SK-N-SH (cell line): ENCODE measurements around the gene HDAC2. TPM values are rescaled to one million over a fixed set of nuclear protein-coding genes. Genes with fewer than 3 reads are reported as not detected.

Experiments
- CTCF ChIA-PET: fragments of 300-600, 350-600 bp; formaldehyde crosslinking; extraction: SDS; loops from one replicate; lab custom pipeline; 2021; lab: Yijun Ruan, JAX
- POLR2A ChIA-PET: fragments of 350-600 bp; sonication (Branson Sonifier 250); formaldehyde crosslinking; extraction: SDS; loops from one replicate; lab custom pipeline; 2020; ENCODE audit warnings: antibody characterized with exemption, inconsistent platforms; lab: Yijun Ruan, JAX
- DNase-seq: peaks from one replicate; pipeline ENCODE4 v3.0.0; 2012
- H2AFZ ChIP-seq: fragments of 200-600 bp; sonication (generic); 2 replicates; pipeline ENCODE4 v1.8.1; 2016; ENCODE audit warnings: antibody characterized with exemption, mild to moderate bottlenecking, low read depth
- H3F3A ChIP-seq: fragments of 200-600 bp; sonication (generic); replicated peaks from 2 replicates; pipeline ENCODE3; 2016; ENCODE audit warnings: antibody characterized with exemption, mild to moderate bottlenecking; ENCODE audit not compliant: insufficient read depth
- H3K27ac ChIP-seq, 2 experiments: fragments of 200-500 bp in 1 of 2; fragments of 200-600 bp in 1 of 2; sonication (Bioruptor generic) in 1 of 2; sonication (generic), shearing (Covaris generic) in 1 of 2; 2 replicates each; pipeline versions ENCODE4 v1.5.1 to v1.6.1; 2014 to 2016; ENCODE audit warnings: low read depth in 2 of 2, inconsistent platforms in 1 of 2, low read length in 1 of 2, mild to moderate bottlenecking in 1 of 2, mixed read lengths in 1 of 2
- H3K27me3 ChIP-seq: fragments of 200-600 bp; sonication (generic), shearing (Covaris generic); 2 replicates; pipeline ENCODE4 v1.6.1; 2016; ENCODE audit warnings: mixed run types; ENCODE audit not compliant: insufficient read depth
- H3K36me3 ChIP-seq, 2 experiments: fragments of 200-500 bp in 1 of 2; fragments of 200-600 bp in 1 of 2; sonication (Bioruptor generic) in 1 of 2; sonication (generic) in 1 of 2; replicated peaks in 1 of 2; 2 replicates each; pipeline versions ENCODE3 to v1.5.1; 2014 to 2016; ENCODE audit warnings: low read length in 1 of 2, mild to moderate bottlenecking in 1 of 2; ENCODE audit not compliant: insufficient read depth in 2 of 2, control insufficient read depth in 1 of 2
- H3K4me1 ChIP-seq, 2 experiments: fragments of 200-500 bp in 1 of 2; fragments of 200-600 bp in 1 of 2; sonication (Bioruptor generic) in 1 of 2; sonication (generic), shearing (Covaris generic) in 1 of 2; 2 replicates each; pipeline versions ENCODE4 v1.5.1 to v1.6.1; 2014 to 2016; ENCODE audit warnings: low read depth in 1 of 2, low read length in 1 of 2, mixed run types in 1 of 2; ENCODE audit not compliant: insufficient read depth in 2 of 2, control insufficient read depth in 1 of 2
- H3K4me2 ChIP-seq: fragments of 200-600 bp; sonication (generic), shearing (Covaris generic); 2 replicates; pipeline ENCODE4 v1.6.1; 2017; ENCODE audit warnings: mixed run types
- H3K4me3 ChIP-seq, 2 experiments: fragments of 200-500 bp in 1 of 2; fragments of 200-600 bp in 1 of 2; sonication (Bioruptor generic) in 1 of 2; sonication (generic), shearing (Covaris generic) in 1 of 2; 2 replicates each; pipeline versions ENCODE4 v1.5.1 to v1.8.1; 2014 to 2016; ENCODE audit warnings: low read depth in 2 of 2, inconsistent platforms in 1 of 2, low read length in 1 of 2, mild to moderate bottlenecking in 1 of 2, mixed read lengths in 1 of 2, moderate library complexity in 1 of 2
- H3K79me2 ChIP-seq: fragments of 200-600 bp; sonication (generic); 2 replicates; pipeline ENCODE4 v1.8.1; 2017; ENCODE audit warnings: mild to moderate bottlenecking; ENCODE audit not compliant: insufficient read depth
- H3K9ac ChIP-seq: fragments of 200-600 bp; sonication (generic); 2 replicates; pipeline ENCODE4 v1.6.1; 2017; ENCODE audit warnings: mixed run types
- H3K9me2 ChIP-seq: fragments of 200-600 bp; sonication (generic); 2 replicates; pipeline ENCODE4 v1.6.1; 2017; ENCODE audit warnings: mixed run types
- H3K9me3 ChIP-seq: fragments of 200-600 bp; sonication (generic); 2 replicates; pipeline ENCODE4 v1.6.1; 2017; ENCODE audit warnings: mixed run types, mild to moderate bottlenecking, moderate library complexity
- H4K20me1 ChIP-seq: fragments of 200-600 bp; sonication (generic); 2 replicates; pipeline ENCODE4 v1.6.1; 2017; ENCODE audit warnings: mild to moderate bottlenecking, mixed run types; ENCODE audit not compliant: insufficient read depth
- CHD2 ChIP-seq: fragments of 150-350 bp; IDR thresholded peaks from 2 replicates; pipeline ENCODE4 v1.6.1; 2018; ENCODE audit warnings: low read length; ENCODE audit not compliant: partially characterized antibody
- CTCF ChIP-seq: fragments of 200-600 bp; sonication (generic); IDR thresholded peaks from 2 replicates; pipeline ENCODE4 v1.6.1; 2017; ENCODE audit warnings: antibody characterized with exemption, mild to moderate bottlenecking, moderate library complexity
- EZH2phosphoT487 ChIP-seq: fragments of 200-600 bp; sonication (generic); IDR thresholded peaks from 2 replicates; pipeline ENCODE4 v1.6.1; 2017; ENCODE audit warnings: low read depth, mixed run types, mild to moderate bottlenecking, antibody characterized with exemption, moderate library complexity, borderline replicate concordance
- FOSL2 ChIP-seq: IDR thresholded peaks from 2 replicates; pipeline ENCODE4 v1.4.0; 2012; ENCODE audit warnings: low read depth, mild to moderate bottlenecking, moderate library complexity, borderline replicate concordance
- FOXM1 ChIP-seq: IDR thresholded peaks from 2 replicates; pipeline ENCODE4 v1.4.0; 2012; ENCODE audit warnings: low read depth, mild to moderate bottlenecking
- GATA2 ChIP-seq: sonication (generic); formaldehyde crosslinking; IDR thresholded peaks from 2 replicates; pipeline ENCODE4 v1.5.0; 2020; ENCODE audit warnings: mild to moderate bottlenecking, missing genetic modification reagents
- JUND ChIP-seq: IDR thresholded peaks from 2 replicates; pipeline ENCODE4 v1.4.0; 2012
- MAX ChIP-seq: IDR thresholded peaks from 2 replicates; pipeline ENCODE4 v1.4.0; 2012; ENCODE audit warnings: low read depth
- NFIC ChIP-seq: IDR thresholded peaks from 2 replicates; pipeline ENCODE4 v1.4.0; 2012; ENCODE audit warnings: borderline replicate concordance
- NRF1 ChIP-seq: IDR thresholded peaks from 2 replicates; pipeline ENCODE4 v1.6.1; 2012; ENCODE audit warnings: low read depth, mild to moderate bottlenecking, low read length
- POLR2AphosphoS5 ChIP-seq: IDR thresholded peaks from 2 replicates; pipeline ENCODE4 v1.6.1; 2012; ENCODE audit warnings: low read depth, low read length
- RAD21 ChIP-seq: IDR thresholded peaks from 2 replicates; pipeline ENCODE4 v1.6.1; 2012; ENCODE audit warnings: mild to moderate bottlenecking, low read length
- RCOR1 ChIP-seq: fragments of 150-350 bp; IDR thresholded peaks from 2 replicates; pipeline ENCODE4 v1.6.1; 2017; ENCODE audit warnings: antibody characterized with exemption, low read length
- SIN3A ChIP-seq: IDR thresholded peaks from 2 replicates; pipeline ENCODE4 v1.6.1; 2012; ENCODE audit warnings: low read depth, mild to moderate bottlenecking, low read length, moderate library complexity, borderline replicate concordance
- SMC3 ChIP-seq: IDR thresholded peaks from 2 replicates; pipeline ENCODE4 v1.6.1; 2012; ENCODE audit warnings: low read depth, low read length, improper control_type of control experiment
- TEAD4 ChIP-seq: IDR thresholded peaks from 2 replicates; pipeline ENCODE4 v1.4.0; 2012; ENCODE audit warnings: mild to moderate bottlenecking, borderline replicate concordance; ENCODE audit not compliant: insufficient read depth
- USF2 ChIP-seq: fragments of 150-350 bp; IDR thresholded peaks from 2 replicates; pipeline ENCODE4 v1.6.1; 2017; ENCODE audit warnings: antibody characterized with exemption, low read length, low read depth, borderline replicate concordance
- WGBS: methylation state at CpG from one replicate; pipeline ENCODE4 v1.1.6; 2017; ENCODE audit warnings: low lambda C conversion rate; 5-methylcytosine and 5-hydroxymethylcytosine counted together
- polyA plus RNA-seq, 3 experiments: library from polyadenylated mRNA; depleted of rRNA; stranded (reverse); fragments of >200 nt; gene quantifications; 2 replicates each; pipeline ENCODE4 v1.2.3, GENCODE V29; 2012

HDAC2 gene
- polyA plus RNA-seq, 1 of the 3 experiments (the other 2 are of a cell fraction): 90.4 TPM

- Histone ChIP-seq H3K4me1 (no peaks in the 10 kb centered on the region; a peak in 1 of 4 replicates), H3F3A (peaks cover 30% of the 10 kb centered on the region), H3K4me2 (no peak overlapping the region), H3K4me3 (no peak overlapping the region), H3K79me2 (no peaks in the 10 kb centered on the region), H4K20me1 (no peaks in the 10 kb centered on the region), H3K36me3 (peaks cover 72 to 79% of the 10 kb centered on the region in 2 experiments), H3K9me3 (no peaks in the 10 kb centered on the region), H3K27me3 (no peaks in the 10 kb centered on the region), H2AFZ (no peak overlapping the region), H3K9ac (no peak overlapping the region), H3K27ac (no peak overlapping the region), H3K9me2 (no peaks in the 10 kb centered on the region)
- CTCF ChIA-PET: interaction anchor here (1.3 to 1.7 kb wide), 2 partner anchors 19 to 29 kb away, joined by 3 to 4 read pairs; no protein-coding TSS in a partner anchor
- DNase-seq: no peak
- POLR2A ChIA-PET: no interaction called here
- TF ChIP-seq NRF1: no peak
- no peak for TF ChIP-seq POLR2AphosphoS5
- TF ChIP-seq FOSL2: no peak
- no peak for TF ChIP-seq RCOR1
- TF ChIP-seq CTCF: no peak
- no peak for TF ChIP-seq MAX
- no peak for TF ChIP-seq CHD2
- no peak for TF ChIP-seq GATA2 (CRISPR knock-in tag)
- TF ChIP-seq USF2: no peak
- TF ChIP-seq FOXM1: no peak
- TF ChIP-seq EZH2phosphoT487: no peak
- TF ChIP-seq JUND: no peak
- TF ChIP-seq TEAD4: no peak
- no peak for TF ChIP-seq RAD21
Observed at GRCh38 chr6:113939825-113940224, 31.1 kb downstream of the HDAC2 start.

GRCh38 chr6:113936093-113936934 is 34.6 kb downstream of the HDAC2 start:
- H3K9ac ChIP-seq: no peak overlapping the region
- no peaks in the 10 kb centered on the region for H3K9me2 ChIP-seq
- H3K27me3 ChIP-seq: no peaks in the 10 kb centered on the region
- H3K4me2 ChIP-seq: no peak overlapping the region
- ChIA-PET POLR2A (no interaction called here), CTCF (interaction anchor here (0.6 to 2.5 kb wide), 18 partner anchors 9 to 1762 kb away, joined by 3 to 32 read pairs (median 5); partner anchors contain the start of gene HDAC2)
- H3K79me2 ChIP-seq: no peaks in the 10 kb centered on the region
- 91% methylated on average over 6 of the region's 6 CpGs for WGBS
- no peaks in the 10 kb centered on the region for H3K9me3 ChIP-seq
- no peaks in the 10 kb centered on the region; a peak in 1 of 4 replicates for H3K4me1 ChIP-seq
- peaks cover 45 to 59% of the 10 kb centered on the region in 2 experiments for H3K36me3 ChIP-seq
- peaks cover 28% of the 10 kb centered on the region for H3F3A ChIP-seq
- no peak overlapping the region for H3K4me3 ChIP-seq
- H3K27ac ChIP-seq: peak overlapping the region in 1 of 2 experiments; percentile 1; a peak in 1 of 4 replicates
- H4K20me1 ChIP-seq: no peaks in the 10 kb centered on the region
- H2AFZ ChIP-seq: no peak overlapping the region
- DNase-seq: peak; percentile 53
- TF ChIP-seq SIN3A (no peak), FOXM1 (no peak), NFIC (no peak), CTCF (peak; percentile 87), RAD21 (peak; percentile 71), SMC3 (peak; percentile 47)
